Right atrium auricular region (tissue), 2 donors: ENCODE measurements around the gene SNX20. TPM values are rescaled to one million over a fixed set of nuclear protein-coding genes. Genes with fewer than 3 reads are reported as not detected.

Experiments used
- DNase-seq: peaks from one replicate; pipeline ENCODE4 v3.0.0-alpha.2; 2019; ENCODE audit warnings: low spot score
- H3K27ac ChIP-seq, 2 donors: fragments of 200-600 bp; sonication (generic); 1 replicate in 1 of 2; 2 replicates in 1 of 2; pipeline ENCODE4 v1.5.1; 2016 to 2019
- H3K27me3 ChIP-seq, 2 donors: fragments of 200-600 bp; sonication (generic); one replicate each; pipeline versions ENCODE4 v1.5.1 to v1.6.0; 2017 to 2019
- H3K36me3 ChIP-seq: fragments of 200-600 bp; sonication (generic); one replicate; pipeline ENCODE4 v1.5.1; 2016
- H3K4me1 ChIP-seq, 2 donors: fragments of 200-600 bp; sonication (generic); one replicate each; pipeline versions ENCODE4 v1.5.1 to v1.6.0; 2017 to 2019
- H3K4me3 ChIP-seq, 2 donors: fragments of 200-600 bp; sonication (generic); 1 replicate in 1 of 2; 2 replicates in 1 of 2; pipeline ENCODE4 v1.5.1; 2017 to 2019; ENCODE audit warnings: mild to moderate bottlenecking in 1 of 2, moderate library complexity in 1 of 2
- H3K9me3 ChIP-seq, 2 donors: fragments of 200-600 bp; sonication (generic); one replicate each; pipeline ENCODE4 v1.5.1; 2019
- CTCF ChIP-seq, 2 donors: fragments of 200-600 bp; sonication (generic); IDR thresholded peaks; one replicate each; pipeline ENCODE4 v1.5.1; 2019; ENCODE audit warnings: antibody characterized with exemption in 2 of 2
- total RNA-seq, 2 donors: library from RNA; depleted of rRNA; stranded (reverse); fragments of >200 nt; gene quantifications; one replicate each; pipeline ENCODE4 v1.1.0, GENCODE V29; 2016

Gene SNX20
- total RNA-seq, 2 donors from 2014 or later: 0.89 to 1.9 TPM

GRCh38 chr16:50709061-50709684 lies 28.1 kb upstream of the SNX20 start:
- no peak for DNase-seq
- Histone ChIP-seq H3K36me3 (no peaks in the 10 kb centered on the region), H3K27me3 (no peaks in the 10 kb centered on the region), H3K4me3 (no peak overlapping the region), H3K9me3 (peaks cover 0 to 11% of the 10 kb centered on the region in 2 donors), H3K4me1 (no peaks in the 10 kb centered on the region), H3K27ac (no peak overlapping the region)
- no peak for TF ChIP-seq CTCF (IDR thresholded peaks at IDR 0.05)

GRCh38 chr16:50708373-50709060 lies 27.4 kb upstream of the SNX20 start:
- TF ChIP-seq CTCF (IDR thresholded peaks at IDR 0.05): no peak
- Histone ChIP-seq H3K9me3 (peaks cover 6 to 17% of the 10 kb centered on the region in 2 donors), H3K27ac (no peak overlapping the region), H3K27me3 (no peaks in the 10 kb centered on the region), H3K36me3 (no peaks in the 10 kb centered on the region), H3K4me3 (no peak overlapping the region), H3K4me1 (no peaks in the 10 kb centered on the region)
- no peak for DNase-seq

GRCh38 chr16:50706250-50706649 lies 25.1 kb upstream of the SNX20 start:
- DNase-seq: no peak
- no peaks in the 10 kb centered on the region for H3K36me3 ChIP-seq
- H3K4me3 ChIP-seq: no peak overlapping the region
- H3K27me3 ChIP-seq: no peaks in the 10 kb centered on the region
- no peak overlapping the region for H3K27ac ChIP-seq
- TF ChIP-seq CTCF (IDR thresholded peaks at IDR 0.05): no peak
- H3K9me3 ChIP-seq: peaks cover 6 to 17% of the 10 kb centered on the region in 2 donors
- no peaks in the 10 kb centered on the region for H3K4me1 ChIP-seq

DNA sequence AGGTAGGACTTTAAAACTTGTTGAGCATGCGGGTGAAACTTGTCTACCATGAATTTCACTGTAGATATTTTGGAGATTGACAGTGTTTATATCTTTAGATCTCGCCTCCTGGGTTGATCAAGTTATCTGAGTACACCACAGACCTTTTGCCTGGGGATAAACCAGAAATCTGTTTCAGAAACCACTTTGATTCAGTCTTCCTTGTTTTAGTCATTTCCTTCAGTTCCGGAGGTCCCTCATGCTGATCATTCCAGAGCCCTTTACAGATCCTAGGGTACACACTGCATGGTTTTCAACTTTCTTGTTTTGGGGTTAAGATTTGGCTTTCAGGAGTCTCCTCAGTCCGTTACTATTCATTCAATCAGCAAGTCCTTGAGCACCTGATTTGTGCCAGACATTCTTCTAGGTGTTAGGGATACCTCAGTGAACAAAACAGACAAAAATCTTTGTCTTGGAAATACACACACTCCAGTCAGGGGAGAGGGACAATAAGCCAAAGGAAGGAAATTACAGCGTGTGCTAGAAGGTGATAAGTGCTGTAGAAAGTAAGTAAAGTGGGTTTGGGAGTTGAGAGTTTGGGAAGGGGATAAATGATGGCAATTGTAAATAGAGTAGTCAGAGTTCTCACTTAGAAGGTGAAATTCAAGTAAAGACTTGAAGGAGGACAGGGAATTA lies 24.5 kb upstream of the SNX20 start:
- no peak overlapping the region for H3K27ac ChIP-seq
- H3K4me3 ChIP-seq: no peak overlapping the region
- H3K36me3 ChIP-seq: no peaks in the 10 kb centered on the region
- H3K9me3 ChIP-seq: peaks cover 6 to 17% of the 10 kb centered on the region in 2 donors
- no peak for TF ChIP-seq CTCF (IDR thresholded peaks at IDR 0.05)
- H3K4me1 ChIP-seq: no peaks in the 10 kb centered on the region
- no peak for DNase-seq
- H3K27me3 ChIP-seq: no peaks in the 10 kb centered on the region

DNA sequence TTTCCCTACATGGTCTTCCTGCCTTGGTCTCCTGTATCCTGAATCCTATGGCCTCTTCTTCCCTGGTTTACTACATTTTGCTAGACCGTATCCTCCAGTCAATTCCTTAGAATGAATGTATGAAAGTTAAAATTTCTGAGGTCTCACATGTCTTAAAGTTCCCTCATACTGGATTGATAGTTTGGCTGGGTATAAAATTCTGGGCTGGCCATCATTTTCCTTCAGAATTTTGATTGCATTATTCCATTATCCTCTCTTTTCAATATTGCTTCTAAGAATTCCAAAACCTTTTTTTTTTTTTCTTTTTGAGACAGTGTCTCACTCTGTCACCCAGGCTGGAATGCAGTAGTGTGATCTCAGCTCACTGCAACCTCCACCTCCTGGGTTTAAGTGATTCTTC lies 23.1 kb upstream of the SNX20 start:
- Histone ChIP-seq H3K27me3 (no peaks in the 10 kb centered on the region), H3K4me1 (no peaks in the 10 kb centered on the region), H3K4me3 (no peak overlapping the region), H3K36me3 (no peaks in the 10 kb centered on the region), H3K27ac (no peak overlapping the region), H3K9me3 (peaks cover 6 to 17% of the 10 kb centered on the region in 2 donors)
- no peak for DNase-seq
- TF ChIP-seq CTCF (IDR thresholded peaks at IDR 0.05): no peak
